NCI-H2107 treated with DMSO at 0.1 percent for 48 hours (cell line): ENCODE measurements around the gene TMEM138.
"Not testable (repeated sequence)": the region's sequence is repeated elsewhere in the genome, so short reads cannot be mapped to it uniquely, and the experiment has no call there.

ENCODE experiments used
- DNase-seq: peaks from one replicate; lab custom pipeline; 2025; ENCODE audit not compliant: unreplicated experiment; lab: John Stamatoyannopoulos, UW

The TMEM138 gene

DNA sequence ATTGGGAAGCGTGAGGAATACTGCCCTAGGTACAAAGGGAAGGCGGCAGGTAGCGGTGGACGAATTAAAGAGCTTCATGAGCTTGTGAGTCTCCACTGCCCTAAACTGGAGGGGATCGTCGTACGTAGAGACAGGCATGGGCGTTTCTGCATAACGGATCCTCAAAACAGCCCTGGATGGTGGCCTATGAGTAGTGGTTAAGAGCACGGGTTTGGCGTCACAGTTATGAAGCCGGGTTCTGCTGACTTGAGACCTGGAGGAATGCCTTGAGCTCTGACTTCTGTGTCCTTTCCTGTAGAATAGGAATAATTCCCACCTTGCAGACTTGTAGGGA lies 335 bp downstream of the TMEM138 start:
- no peak for DNase-seq

GRCh38 chr11:61364012-61364675 lies 2.0 kb downstream of the TMEM138 start:
- no peak for DNase-seq

- no peak for DNase-seq
Measured at GRCh38 chr11:61367406-61367805, 5.2 kb downstream of the TMEM138 start.

GRCh38 chr11:61368646-61369045 lies 6.5 kb downstream of the TMEM138 start:
- DNase-seq = no peak

DNA sequence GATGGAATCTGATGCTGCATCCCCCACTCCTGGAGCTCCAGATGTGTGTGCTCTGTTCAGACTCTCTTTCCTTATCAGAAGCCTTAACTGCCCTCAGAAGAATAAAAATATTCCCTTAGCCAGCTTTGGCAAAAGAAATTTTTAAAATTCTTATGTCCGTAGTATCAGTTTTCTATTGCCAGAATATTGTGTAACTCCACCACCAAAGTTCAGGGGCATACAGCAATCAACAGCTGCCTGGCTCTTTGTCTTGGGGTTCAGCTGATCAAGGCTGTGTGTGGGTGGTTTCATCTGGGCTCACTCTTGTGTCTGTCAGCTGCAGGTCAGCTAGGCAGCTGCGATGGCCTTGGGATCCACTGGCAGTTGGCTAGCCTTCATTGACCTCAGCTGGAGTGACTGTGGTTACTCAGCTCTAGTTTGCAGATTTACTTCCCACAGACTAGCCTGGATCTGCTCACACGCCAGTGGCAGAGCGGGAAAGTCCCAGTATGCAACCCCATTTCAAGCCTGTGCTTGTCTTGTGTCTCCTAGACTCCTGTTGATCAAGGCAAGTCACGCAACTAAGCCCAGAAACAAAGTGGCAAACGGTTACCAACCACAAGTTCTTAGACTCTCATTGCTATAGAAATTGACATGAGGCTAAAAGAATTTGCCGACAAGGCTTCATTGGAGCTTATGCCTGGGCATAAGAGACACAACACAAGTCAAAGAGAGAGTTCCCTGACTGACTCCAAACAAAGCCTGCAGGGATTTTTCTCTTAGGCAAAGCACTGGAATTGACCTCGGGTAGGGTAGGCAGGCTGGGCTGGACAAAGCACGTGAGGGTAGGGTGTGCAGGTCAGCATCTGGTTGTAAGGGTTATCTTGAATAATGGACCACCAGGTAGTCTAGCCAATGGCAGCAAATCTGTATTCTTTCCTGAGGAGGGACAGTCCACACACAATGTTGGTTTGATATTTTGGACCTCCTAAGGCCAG lies 7.5 kb downstream of the TMEM138 start:
- no peak for DNase-seq

- DNase-seq = no peak
Measured at GRCh38 chr11:61370349-61371005, 8.3 kb downstream of the TMEM138 start.

- DNase-seq = no peak
Measured at GRCh38 chr11:61372659-61373420, 10.7 kb downstream of the TMEM138 start.

DNA sequence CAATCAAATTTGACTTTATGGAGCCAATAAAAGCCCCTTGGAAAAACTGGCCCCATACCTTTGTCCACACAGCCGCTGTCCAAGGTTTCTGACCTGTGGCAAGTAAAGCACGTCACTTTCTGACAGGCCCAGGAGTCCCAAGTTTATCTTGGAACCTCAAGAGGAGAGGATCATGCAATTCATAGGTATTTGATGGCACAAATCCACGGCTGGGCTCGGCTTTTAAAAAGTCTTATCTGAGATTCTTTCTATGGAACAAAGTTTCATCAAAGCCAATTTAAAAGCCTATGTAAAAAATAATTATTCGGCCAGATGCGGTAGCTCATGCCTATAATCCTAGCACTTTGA lies 13.6 kb downstream of the TMEM138 start:
- no peak for DNase-seq

GRCh38 chr11:61377461-61378160 lies 15.4 kb downstream of the TMEM138 start:
- no peak for DNase-seq

DNA sequence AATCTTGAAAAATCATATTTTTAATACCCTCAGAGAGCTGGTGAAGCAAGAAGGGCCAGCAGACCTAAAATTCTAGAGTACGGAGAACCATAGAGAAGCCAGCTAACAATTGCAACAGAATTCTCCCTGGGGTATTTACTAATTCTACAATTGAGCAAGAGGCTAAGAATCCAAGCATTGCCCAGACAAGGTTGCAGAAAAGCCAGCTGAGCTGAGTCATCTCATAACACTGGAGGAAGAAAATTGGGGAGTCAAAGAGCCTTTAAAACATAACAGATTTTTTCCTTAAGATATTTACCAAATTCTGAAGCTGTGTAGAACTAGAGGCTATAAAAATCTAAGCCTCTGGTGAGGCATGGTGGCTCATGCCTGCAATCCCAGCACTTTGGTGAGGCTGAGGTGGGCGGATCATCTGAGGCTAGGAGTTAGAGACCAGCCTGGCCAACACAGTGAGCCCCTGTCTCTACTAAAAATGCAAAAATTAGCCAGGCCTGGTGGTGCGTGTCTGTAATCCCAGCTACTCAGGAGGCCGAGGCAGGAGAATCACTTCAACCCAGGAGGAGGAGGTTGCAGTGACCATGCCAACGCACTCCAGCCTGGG lies 16.6 kb downstream of the TMEM138 start:
- DNase-seq = no peak

DNA sequence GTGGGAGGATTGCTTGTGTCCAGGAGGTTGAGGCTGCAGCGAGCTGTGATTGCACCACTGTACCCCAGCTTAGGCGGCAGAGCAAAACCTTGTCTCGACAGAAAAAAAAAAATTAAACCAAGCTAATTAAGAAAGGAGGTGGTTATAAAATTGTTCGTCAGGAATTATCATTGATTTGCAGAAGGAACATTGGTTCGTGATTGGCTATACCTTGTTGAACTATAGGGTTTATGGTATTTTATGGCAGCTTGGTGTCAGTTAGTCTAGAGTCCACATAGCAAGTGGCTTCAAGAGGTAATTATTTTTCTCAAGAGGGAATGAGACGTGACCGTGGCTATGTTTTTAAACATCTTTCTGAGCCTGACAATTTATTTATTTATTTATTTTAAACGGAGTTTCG lies 18.7 kb downstream of the TMEM138 start:
- DNase-seq = no peak

- DNase-seq = not testable (repeated sequence)
Measured at GRCh38 chr11:61383859-61384258, 21.7 kb downstream of the TMEM138 start.

- no peak for DNase-seq
Measured at GRCh38 chr11:61384271-61385242, 22.4 kb downstream of the TMEM138 start.

DNA sequence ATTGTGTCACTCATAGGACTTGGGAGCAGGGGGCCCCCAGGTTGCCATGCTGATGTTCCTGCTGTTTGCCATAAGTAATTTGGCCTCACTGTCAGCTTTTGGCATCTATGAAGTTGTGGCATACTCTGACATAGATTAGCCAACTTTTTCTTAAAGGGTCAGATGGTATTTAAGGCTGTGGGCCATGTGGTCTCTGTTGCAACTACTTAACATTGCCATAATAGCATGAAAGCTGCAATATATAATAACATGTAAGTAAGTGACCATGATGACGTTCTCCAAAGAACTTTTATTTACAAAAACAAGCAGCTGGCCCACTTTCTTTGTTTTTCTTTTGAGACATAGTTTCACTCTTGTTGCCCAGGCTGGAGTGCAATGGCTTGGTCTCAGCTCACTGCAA lies 28.0 kb downstream of the TMEM138 start:
- DNase-seq = no peak

DNA sequence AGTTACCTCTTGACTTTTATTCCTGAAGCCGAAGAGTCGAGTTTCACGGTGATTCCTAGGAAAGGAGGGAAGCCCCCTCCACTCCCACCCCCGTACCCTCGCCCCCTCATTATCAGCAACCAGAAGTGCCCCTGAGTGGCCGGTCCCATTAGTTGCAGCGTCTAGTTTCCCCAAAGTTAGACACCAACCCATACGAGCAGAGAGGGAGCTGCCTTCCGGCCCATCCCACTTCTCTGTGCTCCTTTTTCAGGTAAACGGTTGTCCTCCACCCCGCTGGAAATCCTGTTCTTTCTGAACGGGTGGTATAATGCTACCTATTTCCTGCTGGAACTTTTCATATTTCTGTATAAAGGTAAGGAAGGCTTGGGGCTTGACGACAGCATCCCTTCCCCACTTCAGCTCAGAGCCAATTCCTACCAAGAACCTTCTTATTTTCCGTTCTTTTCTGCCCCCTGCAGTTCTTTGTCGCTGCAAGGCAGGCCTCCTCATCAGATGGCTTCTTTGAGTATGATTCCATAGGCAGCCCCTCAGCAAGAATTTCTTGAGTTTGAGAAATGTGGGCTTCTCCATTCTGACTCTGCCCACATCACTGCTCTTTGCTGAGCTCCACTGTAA lies 30.9 kb downstream of the TMEM138 start:
- DNase-seq = peak; percentile 10

GRCh38 chr11:61401173-61401572 lies 39.0 kb downstream of the TMEM138 start:
- no peak for DNase-seq

- DNase-seq = no peak
Measured at GRCh38 chr11:61401573-61401972, 39.4 kb downstream of the TMEM138 start.

DNA sequence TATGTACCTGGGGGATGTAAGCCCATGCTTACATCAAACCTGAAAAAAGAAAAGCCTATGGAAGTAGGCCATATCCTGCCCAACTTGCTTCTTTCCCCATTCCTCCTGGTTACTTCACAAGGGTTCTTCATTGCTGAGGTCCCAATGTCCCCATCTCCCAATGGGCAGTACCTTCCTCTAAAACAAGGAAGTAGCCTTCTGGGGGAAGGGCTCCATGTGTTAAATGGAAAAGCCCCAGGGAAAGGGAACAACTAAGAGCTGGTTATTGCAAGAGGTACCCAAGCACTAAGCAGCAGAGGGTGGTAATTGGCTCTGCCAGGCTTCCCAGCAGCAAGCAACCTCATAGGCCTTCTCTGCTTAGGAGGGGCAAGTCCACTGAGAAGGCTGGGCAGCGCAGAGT lies 41.5 kb downstream of the TMEM138 start:
- DNase-seq = no peak

GRCh38 chr11:61404103-61404502 lies 41.9 kb downstream of the TMEM138 start:
- DNase-seq = no peak
